ENCODE data around the gene LDLRAP1. TPM values are rescaled to one million over a fixed set of nuclear protein-coding genes. Genes with fewer than 3 reads are reported as not detected.
A peak's percentile ranks its signal among the peaks of the same experiment; 100 is the strongest.

LDLRAP1 gene
- total and polyA plus RNA-seq, 9 of the 15 experiments (the other 6 are each of a cell fraction or from before 2014, with no cell fraction given), result 0.56 to 29.6 (median 16.2) TPM

- TF ChIP-seq ZNF518B (CRISPR knock-in tag; IDR thresholded peaks at IDR 0.05), result no peak
- no peak for TF ChIP-seq ZNF23 (CRISPR knock-in tag; IDR thresholded peaks at IDR 0.05)
- TF ChIP-seq RNF2 (IDR thresholded peaks at IDR 0.05), result peak; percentile 92
- TF ChIP-seq ZNF75A (CRISPR knock-in tag; IDR thresholded peaks at IDR 0.05), result no peak
- TF ChIP-seq ZNF318 (IDR thresholded peaks at IDR 0.05; ENCODE audit: borderline replicate concordance in 1 of 2, low read depth in 1 of 2), result 0 out of 4 replicates have a peak, but pooled peaks of 1 of the 2 experiments have one; percentile 53
- TF ChIP-seq CEBPZ (IDR thresholded peaks at IDR 0.05; ENCODE audit: borderline replicate concordance, low read depth, low read length), result no peak
- TF ChIP-seq MAFK (IDR thresholded peaks at IDR 0.05; ENCODE audit: low read length), result peak; percentile 67
- TF ChIP-seq ARID2 (IDR thresholded peaks at IDR 0.05), result no peak
- TF ChIP-seq EP400 (IDR thresholded peaks at IDR 0.05), result peak; percentile 37
- TF ChIP-seq POLR2H (tag; IDR thresholded peaks at IDR 0.05; ENCODE audit: low read depth), result no peak
- no peak for TF ChIP-seq BRD9 (IDR thresholded peaks at IDR 0.05; ENCODE audit: low read depth, partially characterized antibody)
These were observed 6.1 kb downstream of the LDLRAP1 start (continued) for GRCh38 chr1:25549273-25550154.

All from K562 (cell line).